Lower leg skin (tissue), 4 donors: ENCODE results near the gene ZDHHC7. TPM values are rescaled to one million over a fixed set of nuclear protein-coding genes. Genes with fewer than 3 reads are reported as not detected.

Experiments
- DNase-seq, 2 donors: peaks; one replicate each; pipeline ENCODE4 v3.0.0-alpha.2; 2019; ENCODE audit warnings: low spot score in 2 of 2
- H3K4me3 ChIP-seq: fragments of 200-600 bp; sonication (generic); 2 replicates; pipeline ENCODE4 v1.5.1; 2017; ENCODE audit warnings: mild to moderate bottlenecking, low read depth; ENCODE audit not compliant: poor library complexity, severe bottlenecking
- CTCF ChIP-seq, 3 donors: fragments of 450-650 bp; IDR thresholded peaks; one replicate each; pipeline ENCODE4 v1.5.1; 2016; ENCODE audit warnings: antibody characterized with exemption in 3 of 3, mild to moderate bottlenecking in 3 of 3, moderate library complexity in 2 of 3
- POLR2A ChIP-seq, 2 donors: fragments of 450-650 bp; IDR thresholded peaks; one replicate each; pipeline ENCODE4 v1.6.1; 2016 to 2017; ENCODE audit warnings: antibody characterized with exemption in 2 of 2, mild to moderate bottlenecking in 1 of 2, moderate library complexity in 1 of 2
- WGBS, 2 donors: methylation state at CpG; one replicate each; pipeline ENCODE4 v1.1.5; 2018; 5-methylcytosine and 5-hydroxymethylcytosine counted together
- intact Hi-C: fragments of 100-400 bp; cut with DNase I; formaldehyde crosslinking; loops from one replicate; pipeline ENCODE4 v1.15.0; 2023; ENCODE audit warnings: low total_unique reads
- total RNA-seq, 4 donors: library from RNA; depleted of rRNA; stranded (reverse); fragments of >200 nt; gene quantifications; one replicate each; pipeline ENCODE4 v1.1.0, GENCODE V29; 2016

The ZDHHC7 gene
- total RNA-seq, 4 donors from 2014 or later: 39.7 to 56.5 (median 47.3) TPM

GRCh38 chr16:84993926-84994325 lies 17.4 kb downstream of the ZDHHC7 start:
- DNase-seq: no peak
- TF ChIP-seq CTCF (IDR thresholded peaks at IDR 0.05) (no peak), POLR2A (IDR thresholded peaks at IDR 0.05) (no peak)
- 95 to 96% methylated on average over 8 of the region's 8 CpGs for WGBS, 2 donors
- intact Hi-C loops: no loop called here
- H3K4me3 ChIP-seq: no peak overlapping the region

DNA sequence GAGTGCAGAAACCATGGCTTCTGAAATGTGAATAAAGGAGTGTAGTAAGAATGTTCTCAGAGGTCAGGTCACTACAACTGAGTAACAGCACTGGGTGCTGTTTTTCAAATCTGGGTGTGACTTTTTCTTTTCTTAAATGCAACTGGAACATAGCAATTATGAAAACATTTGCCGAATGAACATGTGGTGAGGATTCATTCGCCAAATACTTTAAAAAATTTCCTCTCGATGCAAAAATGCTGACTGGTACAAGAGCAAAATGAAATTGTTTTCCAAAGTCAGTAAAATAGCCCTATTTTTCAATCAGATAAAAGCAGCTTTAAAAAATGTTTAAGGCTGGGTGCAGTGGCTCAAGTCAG lies 18.6 kb downstream of the ZDHHC7 start:
- no peak for DNase-seq
- no peak for TF ChIP-seq CTCF (IDR thresholded peaks at IDR 0.05)
- TF ChIP-seq POLR2A (IDR thresholded peaks at IDR 0.05): no peak
- WGBS, 2 donors: 49 to 59% methylated on average over 3 of the region's 3 CpGs
- intact Hi-C loops: no loop called here
- H3K4me3 ChIP-seq: no peak overlapping the region

- DNase-seq: no peak
- TF ChIP-seq POLR2A (IDR thresholded peaks at IDR 0.05): no peak
- 93 to 97% methylated on average over 9 of the region's 9 CpGs for WGBS, 2 donors
- no peak overlapping the region for H3K4me3 ChIP-seq
- intact Hi-C loops: no loop called here
Measured at GRCh38 chr16:84990782-84991181, 20.6 kb downstream of the ZDHHC7 start.

DNA sequence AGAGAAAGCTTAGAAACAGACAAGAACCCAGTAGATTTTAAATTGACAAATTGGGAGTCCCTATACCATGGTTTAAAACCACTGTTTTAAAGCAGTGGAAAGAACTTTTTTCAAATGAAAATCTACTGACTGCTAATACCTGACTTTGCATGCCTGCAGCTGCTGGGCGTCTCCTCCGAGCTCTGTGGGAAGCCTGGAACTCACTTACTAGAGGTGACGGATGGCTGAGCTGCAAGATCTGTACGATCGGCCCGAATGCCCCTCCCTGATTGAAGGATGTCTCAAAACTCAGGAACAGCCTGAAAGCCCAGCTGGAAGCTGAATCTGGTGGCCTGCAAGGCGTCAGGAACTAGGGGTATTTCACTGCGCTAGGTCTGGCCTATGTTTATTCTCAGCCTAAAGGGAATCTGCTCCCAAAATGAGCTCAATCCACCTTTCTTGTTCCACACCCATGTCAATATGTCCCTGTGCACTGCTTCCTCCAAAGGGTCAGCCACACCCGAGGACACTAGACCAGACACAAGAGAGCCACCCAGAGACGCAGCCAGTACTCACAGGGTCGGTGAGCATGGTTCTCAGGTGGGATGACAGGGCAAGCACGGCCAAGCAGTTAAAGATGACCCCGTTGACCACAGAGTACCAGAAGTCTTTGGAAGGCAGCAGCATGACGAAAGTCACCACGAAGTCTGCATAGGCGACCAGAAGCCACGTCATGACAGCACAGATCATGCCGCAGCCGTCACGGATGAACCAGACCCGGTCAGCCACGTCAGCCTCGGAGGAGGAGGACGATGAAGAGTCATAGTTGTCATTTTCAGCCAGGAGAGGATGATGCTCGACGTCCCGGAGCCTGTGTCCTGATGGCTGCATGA lies 21.4 kb downstream of the ZDHHC7 start:
- intact Hi-C loops: no loop called here

DNA sequence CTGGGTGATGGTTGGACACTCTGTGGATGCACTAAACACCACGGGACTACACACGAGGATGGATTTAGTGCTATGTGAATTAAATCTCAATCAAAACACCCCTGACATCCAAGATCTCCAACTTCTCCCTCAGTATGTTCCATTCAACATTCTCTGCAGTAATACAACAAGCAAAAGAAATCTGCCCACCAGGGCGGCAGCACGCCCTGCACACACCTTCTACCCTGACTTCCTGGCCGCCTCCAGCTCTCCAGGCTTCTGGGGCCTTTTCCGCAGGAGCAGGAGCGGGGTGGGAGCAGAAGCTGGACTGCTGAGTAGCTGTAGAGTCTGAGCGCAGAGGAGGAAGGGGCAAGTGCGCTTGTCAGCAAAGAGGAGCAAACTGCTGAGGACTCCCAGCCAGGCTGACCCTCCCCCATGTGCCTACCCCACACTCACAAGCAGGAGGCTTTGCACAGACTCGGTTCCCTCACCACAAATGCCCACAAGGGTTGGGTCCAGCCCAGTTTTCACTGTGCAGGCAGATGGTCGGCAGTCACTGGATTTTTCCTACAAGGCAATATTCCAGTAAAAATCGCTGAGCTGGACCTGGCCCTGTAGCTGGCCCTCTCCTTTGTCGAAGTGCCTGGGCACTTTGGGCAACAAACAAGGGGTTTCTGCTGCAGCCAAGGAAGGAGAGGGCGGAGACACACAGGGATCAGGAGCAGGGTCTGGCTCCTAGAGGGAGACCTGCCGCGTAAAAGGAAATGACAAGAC lies 22.8 kb downstream of the ZDHHC7 start:
- DNase-seq: no peak
- no peak overlapping the region for H3K4me3 ChIP-seq
- intact Hi-C loops: no loop called here
- TF ChIP-seq POLR2A (IDR thresholded peaks at IDR 0.05) (no peak), CTCF (IDR thresholded peaks at IDR 0.05) (no peak)
- WGBS, 2 donors: 83 to 85% methylated on average over 16 of the region's 16 CpGs

More for the DNA sequence above, 21.4 kb downstream of the ZDHHC7 start:
- 89 to 90% methylated on average over 25 to 27 of the region's 27 CpGs for WGBS, 2 donors
- TF ChIP-seq POLR2A (IDR thresholded peaks at IDR 0.05) (no peak), CTCF (IDR thresholded peaks at IDR 0.05) (no peak)
- no peak for DNase-seq
- H3K4me3 ChIP-seq: no peak overlapping the region

DNA sequence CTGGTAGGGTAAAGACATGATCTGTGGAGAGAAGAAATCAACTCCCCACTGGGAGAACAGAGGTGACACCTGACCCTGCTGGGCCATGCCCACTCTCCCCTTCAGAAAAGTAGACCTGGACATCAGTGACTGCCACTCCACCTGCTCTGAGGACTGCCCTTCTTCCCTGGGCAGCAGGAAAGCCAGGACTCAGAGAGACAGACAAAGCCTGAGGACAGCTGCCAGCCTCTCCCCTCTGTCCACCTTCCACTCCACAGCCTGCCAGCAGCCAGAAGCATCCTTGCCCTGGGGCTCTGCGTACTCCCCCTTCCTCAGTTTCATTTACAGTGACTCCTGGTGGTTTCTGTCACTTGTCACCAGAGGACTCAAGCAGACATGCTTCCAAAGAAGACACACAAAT lies 24.5 kb downstream of the ZDHHC7 start:
- DNase-seq: no peak

More for the DNA sequence above, 24.5 kb downstream of the ZDHHC7 start:
- 100% methylated on average over 1 of the region's 1 CpG for WGBS, 2 donors
- intact Hi-C loops: no loop called here
- H3K4me3 ChIP-seq: no peak overlapping the region
- TF ChIP-seq POLR2A (IDR thresholded peaks at IDR 0.05) (no peak), CTCF (IDR thresholded peaks at IDR 0.05) (no peak)
